NCI-H146 treated with DMSO at 0.1 percent for 48 hours (cell line): Measurements from ENCODE around the gene TSC22D3.
"Not testable (repeated sequence)": the region's sequence is repeated elsewhere in the genome, so short reads cannot be mapped to it uniquely, and the experiment has no call there.

Experiments
- DNase-seq: peaks from one replicate; lab custom pipeline; 2025; ENCODE audit not compliant: unreplicated experiment; lab: John Stamatoyannopoulos, UW

TSC22D3 gene

DNA sequence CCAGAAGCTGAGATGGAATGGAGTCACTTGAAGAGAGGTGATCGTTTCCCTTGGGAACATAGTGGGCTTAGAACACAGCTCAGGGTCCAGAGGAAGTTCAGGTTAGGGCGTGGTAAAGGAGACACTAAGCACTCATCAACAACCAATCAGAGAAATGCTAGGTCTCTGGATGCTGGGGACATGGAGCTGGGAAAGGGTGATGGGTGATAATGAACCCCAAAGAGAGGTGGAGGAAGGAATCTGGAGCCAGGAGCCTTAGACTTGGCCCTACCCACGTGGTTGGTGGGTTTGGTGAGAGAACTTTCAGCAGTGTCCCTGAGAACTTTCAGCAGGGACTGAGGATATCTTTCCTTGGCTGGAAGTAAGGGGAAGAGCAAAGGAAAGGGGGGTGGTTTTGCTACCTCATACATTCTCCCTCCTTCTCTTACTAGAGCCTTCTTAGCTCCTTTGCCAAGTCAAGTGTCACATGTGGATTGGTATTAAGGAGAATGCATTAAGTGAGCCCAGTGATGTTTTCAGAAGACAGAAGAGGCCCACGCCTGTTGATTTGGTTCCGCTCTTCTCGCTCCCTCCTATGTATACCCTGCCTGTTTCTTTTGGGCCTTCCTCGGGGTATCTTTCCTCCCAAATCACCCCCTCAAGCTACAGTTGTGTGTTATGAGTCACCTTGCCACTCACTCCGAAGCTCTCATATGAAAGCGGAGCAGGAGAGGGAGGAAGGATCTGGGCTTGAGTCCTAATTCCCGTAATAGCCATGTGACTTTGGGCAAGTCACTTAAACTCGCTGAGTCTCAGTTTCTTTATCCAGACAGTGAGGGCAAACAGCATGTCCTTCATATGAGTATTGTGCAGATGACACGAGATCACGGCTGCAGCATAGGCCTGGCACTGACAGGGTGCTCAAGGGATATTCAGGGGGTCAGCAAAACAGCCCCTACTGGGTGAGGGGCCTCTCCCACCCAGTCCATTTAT lies 63.1 kb downstream of the TSC22D3 start:
- DNase-seq: no peak

DNA sequence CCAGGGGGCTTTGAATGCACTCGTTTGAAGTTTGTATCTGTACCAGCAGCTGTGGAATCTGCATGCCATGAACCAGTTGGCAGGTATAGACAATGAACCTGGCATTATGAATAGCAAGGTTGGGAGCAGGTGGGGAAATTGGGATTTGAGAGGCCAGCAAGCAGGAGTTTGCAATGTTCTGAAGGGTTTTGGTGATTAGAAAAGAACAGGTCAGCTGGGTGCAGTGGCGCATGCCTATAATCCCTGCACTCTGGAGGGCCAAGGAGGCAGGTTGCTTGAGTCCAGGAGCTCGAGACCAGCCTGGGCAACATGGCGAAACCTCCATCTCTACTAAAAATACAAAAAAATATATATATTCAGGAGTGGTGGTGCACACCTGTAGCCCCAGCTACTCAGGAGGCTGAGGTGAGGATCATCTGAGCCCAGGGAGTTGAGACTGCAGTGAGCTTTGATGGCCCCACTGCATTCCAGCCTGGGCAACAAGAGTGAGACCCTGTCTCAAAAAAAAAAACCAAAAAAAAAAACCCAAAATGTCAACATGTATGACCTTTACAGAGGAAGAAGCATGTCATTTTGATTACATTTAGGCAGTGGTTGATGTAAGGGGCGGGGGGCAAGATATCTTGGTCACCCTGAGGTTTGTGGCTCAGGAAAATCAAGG lies 63.9 kb downstream of the TSC22D3 start:
- DNase-seq: no peak

DNA sequence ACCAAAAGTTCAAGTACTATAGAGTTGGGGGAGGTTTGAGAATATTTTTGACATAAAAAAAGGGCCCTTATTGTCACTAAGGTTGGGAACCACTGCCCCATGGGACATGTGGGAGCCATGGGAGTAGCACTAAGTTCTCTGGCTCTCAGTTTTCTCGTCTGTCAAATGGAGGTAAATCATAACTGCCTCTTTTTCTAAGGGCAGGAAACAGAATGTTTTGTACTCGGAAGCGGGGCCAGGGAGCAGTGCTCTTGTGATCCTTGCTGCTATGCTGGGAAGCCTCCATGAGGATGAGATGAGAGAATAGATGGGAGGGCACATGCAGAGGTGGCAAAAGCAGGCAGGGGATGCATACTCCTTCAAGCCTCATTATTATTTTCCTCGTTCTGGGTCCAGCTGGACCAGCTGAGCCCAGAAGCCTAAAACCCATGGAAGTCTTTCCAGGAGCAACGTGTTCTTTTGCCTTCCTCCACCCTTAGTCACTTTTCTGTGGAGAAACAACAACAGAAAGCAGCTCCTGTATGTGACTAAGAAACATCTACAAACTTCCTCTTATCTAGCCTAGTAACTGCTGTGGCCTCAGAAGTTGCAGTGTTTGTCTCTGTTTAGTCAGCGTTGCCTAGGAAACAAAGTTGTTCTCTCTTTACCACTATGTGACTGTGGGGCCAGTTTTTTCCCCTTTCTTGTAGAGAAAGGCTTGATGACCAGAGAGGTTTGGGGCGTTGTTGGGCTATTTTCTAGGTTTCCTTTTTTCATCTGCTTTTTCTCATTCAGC lies 64.8 kb downstream of the TSC22D3 start:
- DNase-seq: no peak

DNA sequence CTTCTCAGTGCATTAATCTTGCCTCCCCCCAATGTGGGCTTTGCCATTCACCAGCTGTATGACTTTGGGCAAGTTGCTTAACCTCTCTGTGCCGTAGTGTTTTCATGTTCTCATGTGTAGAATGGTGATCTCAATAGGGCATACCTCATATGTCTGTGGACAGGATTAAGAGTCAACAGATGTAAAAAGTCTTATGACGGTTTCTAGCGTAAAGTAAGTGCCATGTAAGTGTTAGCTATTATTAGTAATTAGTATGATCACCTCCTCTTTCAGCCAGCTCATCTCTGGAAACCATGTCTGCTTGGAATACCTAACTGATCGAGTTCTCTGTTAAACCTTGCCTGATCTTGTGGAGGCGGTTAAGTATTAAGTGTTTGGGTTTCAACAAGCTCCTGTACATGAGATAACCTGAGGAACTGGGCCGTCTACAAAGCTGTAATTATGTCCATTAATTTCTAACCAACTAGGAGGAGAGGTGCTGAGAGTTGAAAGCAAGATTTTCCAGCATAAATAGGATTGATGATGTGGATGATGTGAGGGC lies 66.3 kb downstream of the TSC22D3 start:
- no peak for DNase-seq

DNA sequence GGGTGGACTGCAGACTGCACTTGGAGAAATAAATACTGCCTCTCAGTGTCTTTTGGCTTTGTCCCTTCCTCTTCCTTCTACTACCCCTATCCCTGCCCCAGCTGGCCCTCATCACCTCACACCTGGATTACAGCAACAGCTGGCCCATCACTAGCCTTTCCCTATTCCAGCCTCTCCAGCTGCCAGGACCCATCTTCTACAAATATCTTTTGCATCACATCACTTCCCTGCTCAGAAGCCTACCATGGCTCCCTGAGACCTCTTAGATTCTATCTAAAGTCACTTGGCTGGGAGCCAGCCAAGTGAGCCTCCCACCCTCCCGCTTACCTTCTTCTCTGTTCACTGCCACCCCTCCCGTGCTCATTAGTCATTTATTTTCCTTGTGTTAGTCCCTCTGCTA lies 66.8 kb downstream of the TSC22D3 start:
- no peak for DNase-seq

DNA sequence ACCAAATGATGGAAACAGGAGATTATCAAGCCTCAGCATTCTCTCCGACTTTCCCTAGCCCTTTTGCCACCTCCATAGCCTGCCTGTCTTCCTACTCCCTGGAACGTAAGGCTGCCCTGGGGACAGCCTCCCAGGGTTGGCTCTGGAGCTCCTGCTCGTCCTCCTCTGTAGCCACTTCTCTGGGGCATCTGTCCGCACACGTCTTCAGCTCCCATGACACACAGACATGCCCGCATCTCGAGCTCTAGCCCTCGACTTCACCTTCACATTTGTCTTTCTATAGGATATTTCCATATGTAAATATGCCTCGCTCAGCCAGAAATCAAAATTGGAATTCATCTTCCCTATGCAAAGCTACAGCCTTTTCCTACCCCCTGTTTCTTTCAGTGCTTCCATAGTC lies 67.7 kb downstream of the TSC22D3 start:
- DNase-seq: no peak

DNA sequence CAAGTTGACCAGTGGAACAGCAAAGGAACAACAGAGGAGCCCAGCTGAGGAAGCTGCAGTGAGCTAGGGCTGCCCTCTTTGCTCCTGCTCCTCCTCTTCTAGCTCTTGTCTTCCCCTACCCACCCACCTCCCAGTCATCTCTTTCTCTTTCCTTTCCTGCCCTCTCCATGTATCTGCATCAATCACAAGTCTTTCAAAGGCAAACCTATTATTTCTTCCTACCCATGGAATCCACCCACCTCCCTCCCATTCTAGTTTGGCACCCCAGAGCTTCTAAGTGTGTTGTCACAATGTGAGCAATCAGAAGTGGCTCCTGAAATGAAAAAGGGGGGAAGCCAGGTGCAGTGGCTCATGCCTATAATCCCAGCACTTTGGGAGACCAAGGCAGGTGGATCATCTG lies 69.3 kb downstream of the TSC22D3 start:
- DNase-seq: no peak

DNA sequence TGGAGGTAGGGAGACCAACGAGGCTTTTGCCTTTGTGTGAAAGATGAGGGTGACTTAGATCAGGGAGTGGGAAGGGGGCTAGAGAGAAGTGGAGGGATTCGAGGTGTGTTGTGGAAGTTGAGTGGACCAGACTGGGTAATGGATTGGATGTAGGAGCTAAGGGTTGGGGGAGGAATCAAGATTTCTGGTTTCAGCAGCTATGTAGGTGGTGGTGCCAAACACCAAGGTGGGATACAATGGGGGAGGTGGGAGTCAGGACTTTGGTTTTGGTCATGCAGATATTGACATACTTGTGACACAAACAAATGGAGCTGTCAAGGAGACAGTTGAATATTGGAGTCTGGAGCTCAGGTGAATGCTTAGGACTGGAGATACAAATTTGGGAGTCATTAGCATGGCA lies 71.0 kb downstream of the TSC22D3 start:
- DNase-seq: no peak

DNA sequence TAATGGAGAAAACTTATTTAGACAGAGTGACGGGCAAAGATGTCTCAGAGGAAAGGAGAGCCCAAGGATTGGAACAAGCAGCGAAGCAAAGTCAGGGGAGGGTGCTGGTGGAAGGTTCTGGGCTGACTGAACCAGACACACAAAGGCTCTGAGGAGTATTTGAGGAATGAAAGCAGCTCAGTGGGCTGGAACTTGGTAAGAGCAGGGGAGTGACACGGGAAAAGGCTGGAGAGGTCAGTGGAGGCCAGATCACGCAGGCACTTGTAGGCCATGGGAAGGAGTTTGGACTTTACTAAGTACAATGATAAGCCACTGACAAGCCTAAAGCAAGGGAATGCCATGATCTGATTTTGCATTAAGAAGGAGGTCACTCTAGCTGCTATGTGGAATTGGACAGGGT lies 71.4 kb downstream of the TSC22D3 start:
- no peak for DNase-seq

DNA sequence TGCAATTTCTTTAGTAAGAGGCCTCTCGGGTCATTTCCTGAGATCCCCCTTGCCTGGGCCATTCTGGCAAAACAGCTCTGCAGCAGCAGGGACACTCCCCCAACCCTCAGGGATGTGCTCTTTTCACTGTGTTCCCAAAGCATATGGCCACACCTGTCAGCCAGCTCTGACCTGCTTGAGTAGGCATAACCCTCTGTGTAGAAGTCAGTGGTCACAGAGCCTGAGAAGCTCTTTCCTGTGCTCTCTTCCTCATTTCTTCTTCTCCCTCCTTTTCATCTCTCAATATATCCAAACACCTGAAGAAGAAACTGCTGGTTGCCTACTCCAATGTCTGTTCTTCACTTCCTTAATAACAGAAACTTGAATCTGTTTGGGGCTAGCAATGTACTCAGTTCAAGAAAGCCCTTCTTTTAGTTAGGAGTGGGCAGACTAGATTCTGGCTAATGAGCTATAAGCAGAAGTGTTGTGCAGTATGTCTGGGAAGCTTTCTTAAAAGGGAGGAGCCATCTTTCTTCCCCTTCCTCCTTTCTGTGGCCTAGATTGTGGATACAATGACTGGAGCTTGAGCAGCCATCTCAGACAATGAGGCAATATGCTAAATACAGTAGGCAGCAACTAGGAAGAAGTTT lies 74.0 kb downstream of the TSC22D3 start:
- no peak for DNase-seq

DNA sequence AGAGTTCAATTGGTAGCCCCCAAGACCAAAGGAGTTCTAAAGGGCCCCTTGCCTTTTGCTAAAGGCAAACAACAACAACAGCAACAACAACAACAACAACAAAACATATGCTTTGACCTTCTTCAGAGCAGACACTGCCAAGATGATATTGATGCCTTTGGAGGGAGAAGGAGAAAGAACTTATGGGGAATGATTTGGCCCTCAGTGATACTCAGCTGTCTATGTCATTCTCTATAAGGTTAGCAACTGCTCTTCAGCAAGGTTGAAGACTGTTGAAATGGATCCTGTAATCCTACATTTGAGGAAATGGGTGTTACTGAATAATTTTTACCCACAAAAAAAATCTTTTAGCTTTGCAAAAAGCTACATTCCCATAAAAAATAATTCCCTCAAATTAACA lies 74.8 kb downstream of the TSC22D3 start:
- DNase-seq: no peak

DNA sequence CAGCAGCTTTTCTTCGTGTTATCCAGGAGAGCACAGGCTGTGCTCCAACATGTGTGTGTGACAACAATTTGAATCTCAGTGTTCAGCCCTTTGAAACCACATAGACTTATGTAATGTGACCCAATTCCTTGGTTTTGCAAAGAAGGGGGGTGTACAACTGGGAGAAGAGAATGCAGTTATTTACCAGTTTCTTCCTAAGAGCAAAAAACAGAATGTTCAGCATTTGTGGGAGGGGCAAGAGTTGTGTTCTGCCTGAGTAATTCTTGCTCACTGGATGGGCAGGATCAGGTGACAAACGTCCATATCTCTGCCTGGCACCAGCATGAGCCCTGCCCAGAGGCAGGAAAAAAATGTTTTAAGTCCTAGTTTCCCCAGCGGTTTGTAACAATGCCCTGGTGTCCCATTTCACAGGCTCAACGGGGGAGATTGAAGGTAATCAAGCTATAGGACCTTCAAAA lies 75.2 kb downstream of the TSC22D3 start:
- DNase-seq: no peak

DNA sequence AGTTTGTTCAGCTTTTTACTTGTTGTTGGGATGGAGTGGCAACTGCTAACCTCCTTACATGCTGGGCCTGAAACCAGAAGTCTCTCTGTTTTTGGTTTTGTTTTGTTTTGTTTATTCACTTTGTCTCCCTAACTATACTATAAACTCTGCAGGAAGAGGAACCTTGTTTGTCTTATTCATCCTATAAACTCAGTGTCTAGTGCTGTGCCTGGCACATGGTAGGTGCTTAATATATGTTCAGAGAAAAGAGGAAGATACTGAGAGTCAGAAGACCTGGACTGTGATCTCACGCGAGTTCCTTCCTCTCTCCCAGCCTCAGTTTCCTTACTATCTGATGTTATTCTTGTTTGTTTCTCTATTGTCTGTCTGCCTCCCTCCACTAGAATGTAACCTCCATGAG lies 76.0 kb downstream of the TSC22D3 start:
- no peak for DNase-seq

DNA sequence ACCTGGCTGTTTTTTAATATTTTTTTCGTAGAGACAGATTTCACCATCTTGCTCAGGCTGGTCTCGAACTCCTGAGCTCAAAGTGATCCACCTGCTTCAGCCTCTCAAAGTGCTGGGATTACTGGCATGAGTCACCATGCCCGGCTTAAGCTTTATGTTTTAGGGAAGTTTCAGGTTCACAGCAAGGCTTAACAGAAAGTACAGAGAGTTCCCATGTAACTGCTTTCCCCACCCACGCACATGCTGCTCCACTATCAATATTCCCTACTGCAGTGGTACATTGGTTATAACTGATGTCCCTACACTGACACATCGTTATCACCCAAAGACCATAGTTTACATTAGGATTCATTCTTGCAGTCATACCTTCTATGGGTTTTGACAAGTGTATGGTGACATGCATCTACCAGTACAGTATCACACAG lies 84.6 kb downstream of the TSC22D3 start:
- DNase-seq: no peak

DNA sequence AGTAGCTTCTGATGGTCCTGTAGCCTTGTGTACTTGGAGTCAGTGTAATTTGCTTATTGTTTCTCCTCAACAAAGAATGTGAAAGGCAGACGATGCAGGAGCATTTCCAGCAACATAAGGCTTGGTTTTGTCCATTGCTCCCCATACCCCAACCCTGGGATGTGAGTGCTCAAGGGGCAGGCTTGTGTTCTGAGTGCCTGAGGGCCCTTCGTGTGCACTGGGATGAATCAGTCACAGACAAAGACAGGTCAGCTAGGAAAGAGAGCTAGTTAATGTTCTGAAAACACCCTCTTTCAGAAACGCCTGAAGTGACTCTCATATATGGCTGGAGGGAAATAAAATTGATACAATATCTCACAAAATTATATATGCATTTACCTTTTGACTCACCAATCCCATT lies 88.1 kb downstream of the TSC22D3 start:
- no peak for DNase-seq

DNA sequence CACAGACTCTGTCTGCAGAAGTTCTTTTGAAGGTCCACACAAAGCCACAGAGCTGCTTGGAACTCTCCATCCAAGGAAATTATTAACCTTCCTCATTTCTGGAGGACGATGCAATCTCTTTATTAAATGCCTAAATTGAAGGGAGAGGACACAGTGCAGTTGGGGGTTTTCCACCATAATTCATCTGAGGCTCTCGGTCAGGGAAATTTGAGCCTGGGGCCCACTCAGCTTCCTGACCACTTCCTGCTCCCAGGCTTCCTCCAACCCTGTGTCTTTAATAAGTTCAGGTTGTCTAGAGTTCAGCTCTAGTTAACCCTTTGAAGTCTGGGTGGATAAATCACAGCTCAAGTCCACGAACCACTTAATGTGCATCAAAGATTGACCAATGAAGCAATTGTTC lies 88.8 kb downstream of the TSC22D3 start:
- DNase-seq: no peak

DNA sequence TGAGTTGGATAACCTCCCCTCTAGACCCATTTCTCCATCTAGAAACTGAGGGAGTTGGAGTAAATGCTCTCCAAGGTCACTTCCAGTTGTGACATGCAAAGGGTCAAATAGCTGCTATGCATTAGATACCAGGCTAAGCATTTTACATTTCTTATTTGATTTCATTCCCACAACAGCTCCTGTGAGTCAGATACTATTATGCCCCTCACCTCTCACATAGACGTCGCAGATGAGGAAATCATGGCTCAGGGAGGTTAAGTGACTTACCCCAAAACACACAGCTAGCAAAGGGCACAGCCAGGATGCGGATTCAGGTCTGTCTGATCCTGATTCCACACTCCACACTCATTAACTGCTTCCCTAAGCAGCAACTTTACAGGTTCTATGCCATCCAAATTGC lies 89.6 kb downstream of the TSC22D3 start:
- no peak for DNase-seq

DNA sequence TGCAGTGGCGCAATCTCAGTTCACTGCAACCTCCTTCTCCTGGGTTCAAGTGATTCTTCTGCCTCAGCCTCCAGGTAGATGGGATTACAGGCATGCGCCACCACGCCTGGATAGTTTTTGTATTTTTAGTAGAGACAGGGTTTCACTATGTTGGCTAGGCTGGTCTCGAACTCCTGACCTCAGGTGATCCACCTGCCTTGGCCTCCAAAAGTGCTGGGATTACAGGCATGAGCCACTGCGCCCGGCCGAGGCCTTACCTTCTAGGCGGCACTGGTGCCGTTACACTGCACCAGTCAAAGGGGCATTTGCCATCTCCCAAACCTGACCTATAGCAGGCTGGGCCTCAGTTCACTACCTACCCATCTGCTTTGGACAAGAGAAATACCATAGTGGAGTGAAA lies 90.0 kb downstream of the TSC22D3 start:
- not testable (repeated sequence) for DNase-seq

DNA sequence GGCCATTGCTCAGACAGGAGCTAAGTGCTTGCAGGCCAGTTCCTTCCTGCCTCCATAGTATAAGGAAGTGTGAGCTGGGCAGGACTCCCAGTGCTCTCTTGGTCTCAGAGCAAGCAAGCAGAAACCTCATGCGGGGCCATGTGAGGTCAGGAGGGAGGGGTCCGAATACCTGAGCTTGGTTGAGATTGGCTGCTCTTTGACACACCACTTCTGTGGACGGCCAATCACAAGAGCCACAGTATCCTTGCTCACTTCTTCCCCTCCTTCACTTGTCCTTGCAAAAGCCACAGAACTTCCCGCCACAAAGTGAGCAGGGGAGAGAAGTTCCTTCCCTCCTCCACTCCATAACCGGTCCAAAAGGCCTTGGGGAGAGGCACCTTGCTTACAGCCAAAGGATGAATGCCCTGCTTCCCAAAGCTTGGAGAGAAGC lies 90.6 kb downstream of the TSC22D3 start:
- DNase-seq: no peak

DNA sequence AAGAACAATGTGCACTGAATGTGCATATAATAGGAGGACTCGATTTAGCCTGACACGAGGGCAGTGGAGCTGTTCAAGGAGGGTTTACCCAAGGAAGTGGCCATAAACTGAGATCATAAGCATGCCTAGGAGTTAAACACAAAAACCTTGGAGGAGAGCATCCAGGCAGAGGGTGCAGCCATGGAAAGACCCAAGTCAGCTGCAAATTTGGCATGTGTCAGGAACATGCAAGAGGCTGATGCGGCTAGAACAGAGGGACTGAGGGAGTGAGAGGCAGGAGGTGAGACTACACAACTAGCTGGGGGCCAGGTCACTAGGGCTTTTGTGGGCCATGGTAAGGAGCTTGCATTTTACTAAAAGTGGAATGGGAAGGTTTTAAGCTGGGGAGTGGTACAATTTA lies 91.7 kb downstream of the TSC22D3 start:
- no peak for DNase-seq
